Measurements from ENCODE around the gene OASL.
"Not testable (repeated sequence)": the region's sequence is repeated elsewhere in the genome, so short reads cannot be mapped to it uniquely, and the experiment has no call there.

OASL gene, protein sequence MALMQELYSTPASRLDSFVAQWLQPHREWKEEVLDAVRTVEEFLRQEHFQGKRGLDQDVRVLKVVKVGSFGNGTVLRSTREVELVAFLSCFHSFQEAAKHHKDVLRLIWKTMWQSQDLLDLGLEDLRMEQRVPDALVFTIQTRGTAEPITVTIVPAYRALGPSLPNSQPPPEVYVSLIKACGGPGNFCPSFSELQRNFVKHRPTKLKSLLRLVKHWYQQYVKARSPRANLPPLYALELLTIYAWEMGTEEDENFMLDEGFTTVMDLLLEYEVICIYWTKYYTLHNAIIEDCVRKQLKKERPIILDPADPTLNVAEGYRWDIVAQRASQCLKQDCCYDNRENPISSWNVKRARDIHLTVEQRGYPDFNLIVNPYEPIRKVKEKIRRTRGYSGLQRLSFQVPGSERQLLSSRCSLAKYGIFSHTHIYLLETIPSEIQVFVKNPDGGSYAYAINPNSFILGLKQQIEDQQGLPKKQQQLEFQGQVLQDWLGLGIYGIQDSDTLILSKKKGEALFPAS
- total RNA-seq, result 9.2 to 110 (median 18.2) reads per million in 3 experiments

DNA sequence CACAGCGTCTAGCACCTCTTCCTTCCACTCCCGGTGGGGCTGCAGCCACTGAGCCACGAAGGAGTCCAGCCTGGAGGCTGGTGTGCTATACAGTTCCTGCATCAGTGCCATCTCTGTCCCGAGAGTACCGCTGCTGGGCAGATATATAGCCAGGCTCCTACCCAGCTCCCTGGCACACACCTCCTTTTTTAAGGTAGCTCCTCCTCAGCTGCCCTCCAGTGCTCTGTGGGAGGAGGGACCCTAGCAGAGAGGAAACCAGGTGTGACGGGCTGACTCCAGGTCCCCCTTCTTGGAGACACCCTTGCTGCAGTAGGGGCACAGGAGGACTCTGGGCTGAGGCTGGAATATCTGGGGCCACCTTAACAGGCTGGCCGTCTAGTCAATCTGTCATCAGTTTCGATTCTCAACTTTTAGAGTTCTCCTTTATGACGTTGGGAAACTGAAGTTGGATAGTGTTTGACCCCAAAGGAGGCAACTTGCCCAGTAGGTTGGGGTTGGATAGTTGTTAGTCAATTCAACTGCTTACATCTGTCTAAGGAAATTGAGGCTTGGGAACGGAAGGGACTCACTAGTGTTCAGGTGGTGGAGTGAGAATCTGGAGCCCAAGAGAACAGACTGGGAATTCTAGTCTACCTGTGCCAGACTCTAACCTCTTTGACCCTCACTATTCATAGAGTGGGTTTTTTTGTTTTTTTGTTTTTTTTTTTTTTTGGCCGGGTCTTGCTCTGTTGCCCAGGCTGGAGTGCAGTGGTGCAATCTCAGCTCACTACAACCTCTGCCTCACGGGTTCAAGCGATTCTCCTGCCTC, at the start of gene OASL:
Gene OASL, minus strand, starts transcription at position 386 of the 808 bp plus-strand sequence. Its CDS starts 275 bp downstream, at position 111.
- DNase-seq, result peak; percentile 63

DNA sequence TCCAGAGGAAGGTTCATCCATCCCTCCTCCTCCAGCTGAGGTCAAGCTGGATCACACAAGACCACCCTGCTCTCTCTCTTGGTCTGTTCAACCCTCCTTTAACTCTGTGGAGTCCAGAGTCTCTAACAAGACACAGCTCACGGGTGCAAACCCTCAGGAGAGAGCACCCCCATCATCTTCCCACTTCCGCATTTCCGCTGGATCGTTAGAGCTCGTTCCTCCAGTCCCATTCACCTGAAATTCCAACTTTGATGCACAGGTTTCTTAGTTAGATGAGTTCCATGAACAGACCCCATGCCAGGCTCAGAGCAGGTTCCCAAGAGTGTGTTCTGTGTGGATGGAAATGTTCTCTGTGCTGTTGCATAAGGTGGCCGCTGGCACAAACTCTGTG, 49.1 kb upstream of the OASL start:
- no peak for DNase-seq

DNA sequence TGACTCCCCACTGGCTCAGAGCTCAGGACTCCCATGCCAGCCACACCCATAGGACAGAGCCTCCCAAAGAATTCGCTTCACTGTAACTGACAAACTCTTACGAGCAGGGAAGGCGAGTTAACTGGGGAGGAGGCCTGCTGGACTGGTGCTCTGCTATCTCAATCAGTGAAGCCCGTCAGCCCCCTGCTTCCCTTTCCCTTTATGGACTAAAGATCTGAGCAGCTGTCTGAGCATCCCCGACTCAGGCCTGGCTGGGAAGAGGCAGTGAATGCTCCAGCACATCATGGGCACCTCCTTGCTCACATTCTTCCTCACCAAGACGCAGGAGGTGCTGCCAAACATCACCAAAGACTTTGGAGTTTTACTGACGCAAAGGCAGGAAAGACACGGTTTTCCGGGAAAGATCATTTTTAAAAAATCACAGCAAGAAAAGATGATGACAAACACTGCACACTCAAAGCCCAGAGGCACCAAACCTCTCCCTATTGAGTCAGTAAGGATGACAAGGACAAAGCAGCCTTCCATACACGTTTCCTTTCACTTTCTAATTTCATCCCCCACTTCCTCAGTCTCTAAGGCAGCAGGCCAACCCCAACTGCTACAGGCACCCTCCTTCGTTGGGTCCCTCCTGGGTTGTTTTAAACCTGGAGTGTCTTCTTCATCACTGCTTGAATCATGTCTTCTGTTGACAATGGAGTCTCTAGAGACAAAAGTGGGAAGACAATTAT, 48.6 kb upstream of the OASL start:
- DNase-seq, result no peak

DNA sequence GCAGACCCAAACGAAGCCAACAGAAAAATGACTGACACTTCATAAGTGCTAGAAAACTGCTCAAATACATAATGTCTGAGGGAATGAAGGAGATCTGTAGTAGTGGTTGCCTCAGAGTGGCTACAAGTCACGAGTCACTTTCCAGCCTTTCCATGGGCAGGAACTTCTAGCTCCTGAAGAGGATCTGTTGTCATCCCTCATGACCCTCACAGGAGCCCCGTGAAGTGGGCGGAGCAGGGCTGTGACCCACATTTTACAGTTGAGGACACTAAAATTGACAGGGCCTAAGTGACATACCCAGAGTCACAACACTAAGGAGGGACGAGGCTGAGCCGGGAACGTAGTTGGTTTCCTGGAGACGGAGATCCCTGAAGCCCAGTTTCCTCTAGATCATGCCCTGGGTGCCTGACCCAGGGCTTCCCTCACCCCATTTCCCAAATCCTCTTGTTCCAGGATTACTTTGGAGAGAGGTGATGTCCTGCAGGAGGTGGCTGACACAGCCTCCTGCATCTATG, 47.8 kb upstream of the OASL start:
- DNase-seq, result no peak

DNA sequence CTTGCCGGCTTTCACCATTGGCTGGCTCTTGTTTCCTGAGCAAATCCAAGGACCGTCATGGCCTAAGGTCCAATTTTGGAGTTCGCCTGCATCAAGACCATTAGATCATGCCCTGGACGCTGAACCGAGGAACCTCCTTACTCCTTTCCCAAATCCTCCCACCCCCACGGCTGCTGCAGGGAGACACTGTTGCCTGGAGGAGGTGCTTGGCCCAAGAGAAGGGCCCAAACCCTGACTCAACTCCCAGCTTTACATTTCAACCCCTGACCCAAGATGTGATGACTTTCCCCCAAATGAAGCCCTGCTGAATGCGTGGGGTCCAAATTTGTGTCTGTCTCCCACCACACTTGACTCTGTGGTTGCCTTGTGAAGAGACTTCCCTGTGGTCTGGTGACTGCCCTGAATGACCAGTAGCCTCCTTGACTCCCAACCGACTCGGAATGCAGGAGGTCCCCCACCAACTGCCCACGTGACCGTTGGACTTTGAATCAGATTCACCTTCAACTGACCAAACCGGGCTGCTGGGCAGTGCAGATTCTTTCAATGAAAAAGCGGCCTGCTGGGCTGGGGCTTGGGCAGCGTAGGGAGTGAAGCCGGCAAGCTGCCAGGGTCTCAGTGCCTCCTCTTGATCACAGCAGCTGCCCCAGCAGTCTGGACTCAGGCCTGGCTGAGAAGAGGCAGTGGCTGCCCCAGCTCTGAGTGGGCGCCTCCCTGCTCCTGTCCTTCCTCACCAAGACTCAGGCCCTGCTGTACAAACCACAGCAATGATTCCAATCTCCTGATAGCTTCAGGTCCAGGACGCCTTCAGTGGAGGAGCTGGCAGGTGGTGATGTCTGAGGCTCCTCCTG, 46.7 kb upstream of the OASL start:
- DNase-seq, result no peak

DNA sequence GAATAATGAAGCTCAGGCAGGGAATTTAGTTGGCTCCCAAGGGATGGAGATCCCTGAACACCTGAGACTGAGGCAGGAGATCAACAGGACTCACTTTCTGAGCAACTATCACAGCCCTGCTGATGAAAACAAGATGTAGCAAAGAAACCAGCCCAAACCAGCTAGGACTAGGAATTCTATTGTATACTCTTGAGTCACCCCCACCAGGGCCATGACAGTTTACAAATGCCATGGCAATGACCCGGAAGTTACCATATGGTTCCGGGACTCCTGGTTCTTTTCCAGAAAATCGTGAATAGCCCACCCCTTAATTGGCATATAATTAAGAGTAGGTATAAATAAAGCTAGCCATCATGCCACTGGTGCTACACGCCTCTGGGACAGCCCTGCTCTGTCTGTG, 46.0 kb upstream of the OASL start:
- no peak for DNase-seq

DNA sequence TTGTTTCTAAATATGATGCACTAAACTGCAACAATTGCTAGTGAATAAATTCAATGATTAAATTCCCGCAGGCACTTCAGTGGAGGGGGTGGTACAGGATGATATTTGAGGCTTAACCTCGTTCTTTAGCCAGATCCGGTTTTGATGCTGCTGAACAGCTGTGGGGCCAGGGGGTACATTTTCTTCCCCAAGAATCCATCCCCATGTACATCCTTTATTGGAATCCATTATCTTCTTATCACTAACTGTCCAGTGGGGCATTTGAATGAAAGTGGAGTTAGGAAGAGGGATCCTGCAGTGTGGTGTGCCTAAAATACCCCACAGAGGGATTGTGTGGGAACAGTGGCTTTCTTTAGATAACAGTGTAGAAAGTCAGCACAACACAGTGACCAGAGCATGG, 45.2 kb upstream of the OASL start:
- no peak for DNase-seq

DNA sequence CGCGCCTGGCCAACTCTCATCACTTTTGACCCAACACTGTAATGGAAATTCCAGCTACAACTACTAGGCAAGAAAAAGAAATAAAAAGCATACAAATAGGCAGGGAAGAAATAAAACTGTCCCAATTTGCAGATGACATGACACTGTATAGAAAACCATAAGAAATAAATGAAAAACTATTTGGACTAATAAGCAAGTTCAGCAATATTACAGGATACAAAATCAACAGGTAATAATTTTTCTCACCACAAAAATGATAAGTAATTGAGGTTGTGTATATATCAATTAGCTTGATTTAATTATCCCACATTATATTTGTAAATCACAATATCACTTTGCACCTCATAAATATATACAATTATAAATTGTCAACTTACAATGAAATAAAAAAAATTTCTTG, 41.9 kb upstream of the OASL start:
- DNase-seq, result no peak

DNA sequence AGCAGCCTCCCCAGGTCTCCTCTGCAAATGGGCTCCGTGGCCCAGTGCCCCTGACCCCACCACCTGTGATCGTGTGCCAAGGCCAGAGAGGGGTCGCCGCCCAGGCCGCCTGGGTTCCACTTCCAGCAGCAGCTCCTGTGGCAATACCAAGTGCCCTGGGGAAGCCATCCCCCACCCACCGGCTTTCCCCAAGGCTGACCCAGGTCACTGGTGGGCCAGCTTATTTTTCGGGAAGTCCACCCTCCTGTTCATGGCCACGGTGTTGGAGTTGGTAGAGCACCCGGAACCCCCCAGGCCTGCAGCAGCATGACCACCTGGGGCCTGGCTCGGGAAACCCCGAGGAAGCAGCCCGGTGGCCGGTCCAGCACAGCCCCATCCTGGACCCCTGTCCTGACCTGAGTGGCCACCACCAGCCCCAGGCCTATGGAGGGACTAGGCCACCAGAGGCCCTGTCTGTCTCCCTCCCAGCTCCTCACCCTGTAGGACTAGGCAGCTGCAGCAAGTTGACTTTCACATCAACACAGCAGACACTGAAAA, 40.8 kb upstream of the OASL start:
- no peak for DNase-seq

DNA sequence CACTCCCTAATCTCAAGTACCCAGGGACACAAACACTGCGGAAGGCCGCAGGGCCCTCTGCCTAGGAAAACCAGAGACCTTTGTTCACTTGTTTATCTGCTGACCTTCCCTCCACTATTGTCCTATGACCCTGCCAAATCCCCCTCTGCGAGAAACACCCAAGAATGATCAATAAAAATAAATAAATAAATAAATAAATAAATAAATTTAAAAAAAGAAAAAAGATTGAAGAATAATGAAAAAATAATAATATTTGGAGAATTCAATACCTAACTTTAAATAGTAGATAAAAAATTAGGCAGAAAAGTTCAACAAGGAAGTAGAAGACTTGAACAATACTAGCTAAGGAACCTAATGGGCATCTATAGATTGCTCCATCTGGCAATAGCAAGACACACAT, 38.4 kb upstream of the OASL start:
- not testable (repeated sequence) for DNase-seq

DNA sequence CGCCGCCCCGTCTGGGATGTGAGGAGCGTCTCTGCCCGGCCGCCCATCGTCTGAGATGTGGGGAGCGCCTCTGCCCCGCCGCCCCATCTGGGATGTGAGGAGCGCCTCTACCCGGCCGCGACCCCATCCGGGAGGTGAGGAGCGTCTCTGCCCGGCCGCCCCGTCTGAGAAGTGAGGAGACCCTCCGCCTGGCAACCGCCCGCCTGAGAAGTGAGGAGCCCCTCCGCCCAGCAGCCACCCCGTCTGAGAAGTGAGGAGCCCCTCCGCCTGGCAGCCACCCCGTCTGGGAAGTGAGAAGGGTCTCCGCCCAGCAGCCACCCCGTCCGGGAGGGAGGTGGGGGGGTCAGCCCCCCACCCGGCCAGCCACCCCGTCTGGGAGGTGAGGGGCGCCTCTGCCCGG, 36.9 kb upstream of the OASL start:
- not testable (repeated sequence) for DNase-seq

DNA sequence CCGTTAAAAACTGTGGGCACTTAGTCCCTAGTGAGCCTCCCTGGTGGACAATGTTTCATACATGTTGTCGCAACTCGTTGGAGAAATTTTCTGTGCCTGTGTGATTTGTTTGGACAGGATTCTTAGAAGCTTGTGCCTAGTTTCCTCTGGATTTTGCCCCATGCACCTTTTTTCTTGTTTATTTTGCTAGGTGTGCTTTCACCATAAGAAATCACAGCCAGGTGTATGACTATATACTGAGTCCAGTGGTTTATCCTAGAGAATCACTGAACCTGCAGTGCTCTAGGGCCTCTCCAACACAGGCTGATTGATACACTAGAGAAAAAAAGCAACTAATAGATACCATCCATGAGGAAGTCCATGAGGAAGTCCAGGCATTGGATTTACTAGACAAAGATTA, 33.1 kb upstream of the OASL start:
- DNase-seq, result no peak

DNA sequence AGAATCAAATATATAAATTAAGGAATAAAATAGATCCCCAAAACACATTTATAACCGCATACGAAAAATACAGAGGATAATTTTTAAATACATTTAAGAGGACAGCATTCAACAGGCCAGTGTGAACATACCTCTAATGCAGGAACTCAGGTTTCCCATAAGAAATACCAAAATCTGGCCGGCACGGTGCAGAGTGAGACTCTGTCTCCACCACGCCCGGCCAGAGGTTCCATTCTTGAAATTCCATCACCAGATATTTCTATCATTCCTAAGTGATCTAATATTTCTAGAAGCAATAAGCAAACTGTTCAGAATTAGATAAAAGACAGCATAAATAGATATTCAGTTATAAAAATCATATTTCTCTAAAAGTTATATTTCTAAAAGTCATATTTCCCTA, 30.2 kb upstream of the OASL start:
- no peak for DNase-seq

DNA sequence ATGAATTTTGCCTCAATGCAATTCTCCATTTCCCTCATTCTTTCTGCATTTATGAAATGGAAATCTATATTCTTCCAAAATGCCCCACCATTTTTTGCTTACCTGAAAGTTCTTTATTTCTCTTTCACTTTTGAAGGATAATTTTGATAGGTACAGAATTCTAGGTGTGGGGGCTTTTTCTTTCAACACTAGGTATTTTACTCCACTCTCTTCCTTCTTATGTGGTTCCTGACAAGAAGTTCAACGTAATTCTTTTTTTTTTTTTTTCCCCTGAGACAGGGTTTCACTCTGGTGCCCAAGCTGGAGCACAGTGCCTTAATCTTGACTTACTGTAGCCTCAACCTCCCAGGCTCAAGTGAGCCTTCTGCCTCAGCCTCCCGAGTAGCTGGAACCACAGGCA, 26.3 kb upstream of the OASL start:
- DNase-seq, result no peak

DNA sequence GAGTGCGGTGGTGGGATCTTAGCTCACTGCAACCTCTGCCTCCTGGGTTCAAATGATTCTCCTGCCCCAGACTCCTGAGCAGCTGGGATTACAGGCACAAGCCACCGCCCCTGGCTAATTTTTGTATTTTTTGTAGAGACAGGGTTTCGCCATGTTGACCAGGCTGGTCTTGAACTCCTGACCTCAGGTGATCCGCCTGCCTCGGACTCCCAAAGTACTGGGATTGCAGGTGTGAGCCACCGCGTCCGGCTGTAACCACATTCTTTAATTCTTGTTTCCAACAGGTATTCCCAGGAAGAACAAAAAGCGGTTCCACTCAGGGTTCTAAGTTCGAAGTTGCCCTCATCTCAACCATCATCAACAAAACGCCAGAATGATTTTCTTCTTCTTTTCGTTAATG, 25.5 kb upstream of the OASL start:
- DNase-seq, result not testable (repeated sequence)

DNA sequence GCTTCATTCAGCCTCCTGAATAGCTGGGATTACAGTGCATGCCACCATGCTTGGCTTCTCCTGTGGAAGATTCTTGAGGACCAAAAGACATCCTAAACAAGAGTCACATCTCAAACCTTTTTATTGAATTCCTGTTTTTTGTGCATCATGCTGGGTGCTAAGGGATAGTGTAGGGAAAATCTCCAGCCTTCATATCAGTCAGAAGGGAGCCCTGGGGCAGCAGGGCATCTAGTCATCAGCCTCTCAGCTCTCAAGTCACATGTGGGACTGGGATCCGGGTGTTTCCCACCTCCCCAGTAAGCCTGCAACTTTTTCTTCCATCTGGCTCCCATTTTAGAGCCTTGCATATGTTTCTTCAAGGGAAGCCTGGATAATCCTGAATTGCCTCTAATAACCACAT, 25.1 kb upstream of the OASL start:
- no peak for DNase-seq

DNA sequence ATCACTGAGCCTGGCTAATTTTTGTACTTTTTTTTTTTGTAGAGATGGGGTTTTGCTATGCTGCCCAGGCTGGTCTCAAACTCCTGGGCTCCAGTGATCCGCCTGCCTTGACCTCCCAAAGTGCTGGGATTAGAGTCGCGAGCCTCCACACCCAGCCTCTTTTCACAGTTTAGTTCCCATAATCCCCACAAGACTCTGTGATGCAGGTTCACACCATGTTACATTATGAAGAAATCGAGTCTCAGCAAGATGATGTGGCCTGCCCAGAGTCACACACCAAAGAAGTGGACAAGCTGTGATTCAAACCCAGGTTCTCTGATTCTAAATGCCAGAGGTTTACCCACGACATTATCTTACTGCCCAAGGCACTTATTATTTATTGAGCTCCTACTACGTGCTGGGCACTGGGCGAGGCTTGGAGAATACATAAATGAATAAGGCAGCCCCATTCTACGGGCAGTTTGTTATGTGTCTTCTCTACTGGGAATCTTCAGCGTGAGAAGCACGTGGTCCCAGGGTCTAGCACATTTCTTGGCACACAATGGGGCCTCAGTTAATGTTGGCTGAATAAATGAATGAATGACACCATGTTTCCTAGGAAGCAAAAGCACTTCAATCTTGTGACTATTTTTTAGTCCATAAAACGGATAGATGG, 23.5 kb upstream of the OASL start:
- no peak for DNase-seq

DNA sequence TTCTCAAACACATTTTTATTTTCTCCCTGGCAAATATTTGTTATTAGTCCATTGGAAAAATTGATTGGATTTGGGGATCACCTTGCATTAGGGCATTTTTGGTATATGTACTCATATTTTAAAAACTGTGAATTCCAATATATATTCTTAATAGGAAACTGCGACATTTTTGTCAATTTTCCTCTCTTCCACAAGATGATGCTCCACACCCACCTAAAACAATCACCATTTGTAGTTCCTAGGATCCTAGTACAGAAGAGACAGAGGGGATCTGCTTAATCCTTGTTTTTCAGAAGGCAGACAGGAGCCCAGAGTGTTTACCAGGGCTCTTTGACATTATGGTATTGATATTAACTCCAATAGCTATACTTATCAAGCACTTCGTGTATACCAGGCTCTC, 22.8 kb upstream of the OASL start:
- no peak for DNase-seq

DNA sequence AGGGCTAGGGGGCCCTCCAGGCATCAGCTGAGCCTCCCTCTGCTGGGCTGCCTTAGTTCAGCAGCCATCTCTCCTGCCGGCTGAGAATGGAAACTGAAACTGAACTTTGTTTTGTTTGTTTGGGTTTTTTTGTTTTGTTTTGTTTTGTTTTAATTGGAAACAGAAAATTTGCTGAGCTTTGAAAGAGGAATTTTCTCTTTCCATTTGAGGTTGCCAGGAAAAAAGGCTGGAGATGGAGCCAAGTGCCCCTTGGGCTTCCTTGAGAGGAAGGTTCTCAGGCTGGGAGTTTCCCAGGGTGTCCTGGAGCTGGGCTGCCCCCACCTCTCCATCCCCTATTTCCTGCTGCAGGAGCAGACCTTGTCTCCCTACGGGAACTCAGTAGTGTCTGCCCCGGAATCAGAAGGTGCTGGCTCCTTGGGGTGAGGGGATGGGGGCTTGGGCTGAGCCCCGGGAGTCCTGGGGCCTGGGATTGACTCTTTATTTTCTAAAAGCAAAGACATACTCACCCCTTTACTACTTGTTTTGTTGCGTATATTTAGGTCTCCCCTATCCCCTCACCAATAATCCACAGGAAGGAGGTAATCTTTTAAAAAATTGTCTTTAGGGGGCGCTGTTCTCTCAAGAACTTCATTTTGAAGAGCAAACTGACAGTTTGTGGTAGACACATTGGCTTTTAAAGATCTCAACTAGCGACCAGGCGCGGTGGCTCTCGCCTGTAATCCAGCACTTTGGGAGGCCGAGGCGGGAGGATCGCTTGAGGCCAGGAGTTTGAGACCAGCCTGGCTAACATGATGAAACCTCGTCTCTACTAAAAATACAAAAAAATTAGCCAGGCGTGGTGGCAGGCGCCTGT, 21.3 kb upstream of the OASL start:
- peak; percentile 64 for DNase-seq

Data from central memory CD4-positive, alpha-beta T cell (primary cell).